ENCODE data around the gene BBIP1. TPM values are rescaled to one million over a fixed set of nuclear protein-coding genes. Genes with fewer than 3 reads are reported as not detected.

Gene BBIP1
- total RNA-seq, 1 donor from 2014 or later, result 32.4 TPM

DNA sequence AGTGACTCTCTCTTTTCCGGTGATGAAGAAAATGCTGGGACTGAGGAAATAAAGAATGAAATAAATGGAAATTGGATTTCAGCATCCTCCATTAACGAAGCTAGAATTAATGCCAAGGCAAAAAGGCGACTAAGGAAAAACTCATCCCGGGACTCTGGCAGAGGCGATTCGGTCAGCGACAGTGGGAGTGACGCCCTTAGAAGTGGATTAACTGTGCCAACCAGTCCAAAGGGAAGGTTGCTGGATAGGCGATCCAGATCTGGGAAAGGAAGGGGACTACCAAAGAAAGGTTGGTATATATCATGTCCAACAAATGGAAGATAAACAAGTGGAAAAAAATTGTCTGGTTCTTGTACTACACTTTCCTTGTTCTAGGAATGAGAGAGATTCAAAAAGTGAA, 37.7 kb downstream of the BBIP1 start:
- Histone ChIP-seq H3K36me3 (peaks cover 78% of the 10 kb centered on the region), H3K27ac (no peak overlapping the region), H3K9me3 (no peaks in the 10 kb centered on the region), H3K4me1 (peaks cover 17% of the 10 kb centered on the region), H3K27me3 (ENCODE audit: low read depth) (no peaks in the 10 kb centered on the region), H3K4me3 (no peak overlapping the region)
- intact Hi-C loops (cut with DNase I), result no loop called here
- TF ChIP-seq CTCF (IDR thresholded peaks at IDR 0.05), result no peak
- DNase-seq (no peak), ATAC-seq (no peak)

DNA sequence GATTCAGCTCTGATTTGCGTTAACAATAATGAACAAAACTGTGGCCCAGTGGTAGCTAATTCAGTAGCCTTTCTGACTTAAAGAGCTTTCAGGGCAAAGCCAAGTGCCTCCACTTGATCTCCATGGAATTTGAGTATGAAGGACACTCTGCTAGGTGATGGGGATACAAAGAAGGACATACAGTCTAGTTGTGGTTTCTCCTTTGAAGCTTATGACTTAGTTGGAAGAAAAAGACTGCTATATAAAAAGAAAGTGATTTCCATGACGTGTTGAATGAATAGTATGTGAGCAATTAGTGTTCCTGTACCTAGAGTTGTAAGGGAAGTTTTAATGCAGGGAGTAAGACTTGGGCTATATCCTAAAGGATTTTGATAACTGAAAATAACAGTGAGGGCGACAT, 39.0 kb downstream of the BBIP1 start:
- no peak for TF ChIP-seq CTCF (IDR thresholded peaks at IDR 0.05)
- ATAC-seq (peak in 1 of 2 donors; percentile 39), DNase-seq (no peak)
- Histone ChIP-seq H3K36me3 (peaks cover 67% of the 10 kb centered on the region), H3K4me3 (no peak overlapping the region), H3K27ac (no peak overlapping the region), H3K4me1 (peaks cover 17% of the 10 kb centered on the region), H3K9me3 (no peaks in the 10 kb centered on the region), H3K27me3 (ENCODE audit: low read depth) (no peaks in the 10 kb centered on the region)
- intact Hi-C loops (cut with DNase I), result no loop called here

GRCh38 chr10:110876788-110877187, 42.2 kb downstream of the BBIP1 start:
- ATAC-seq (no peak), DNase-seq (no peak)
- H3K36me3 ChIP-seq, result peaks cover 41% of the 10 kb centered on the region
- H3K27me3 ChIP-seq (ENCODE audit: low read depth), result no peaks in the 10 kb centered on the region
- peaks cover 33% of the 10 kb centered on the region for H3K4me1 ChIP-seq
- no peak for TF ChIP-seq CTCF (IDR thresholded peaks at IDR 0.05)
- no peaks in the 10 kb centered on the region for H3K9me3 ChIP-seq
- no peak overlapping the region for H3K4me3 ChIP-seq
- no peak overlapping the region for H3K27ac ChIP-seq
- intact Hi-C loops (cut with DNase I), result no loop called here

GRCh38 chr10:110876000-110876399, 43.0 kb downstream of the BBIP1 start:
- Histone ChIP-seq H3K4me3 (no peak overlapping the region), H3K27me3 (ENCODE audit: low read depth) (no peaks in the 10 kb centered on the region), H3K9me3 (no peaks in the 10 kb centered on the region), H3K27ac (no peak overlapping the region), H3K4me1 (peaks cover 31% of the 10 kb centered on the region), H3K36me3 (peaks cover 33% of the 10 kb centered on the region)
- intact Hi-C loops (cut with DNase I), result no loop called here
- DNase-seq (no peak), ATAC-seq (no peak)
- no peak for TF ChIP-seq CTCF (IDR thresholded peaks at IDR 0.05)

DNA sequence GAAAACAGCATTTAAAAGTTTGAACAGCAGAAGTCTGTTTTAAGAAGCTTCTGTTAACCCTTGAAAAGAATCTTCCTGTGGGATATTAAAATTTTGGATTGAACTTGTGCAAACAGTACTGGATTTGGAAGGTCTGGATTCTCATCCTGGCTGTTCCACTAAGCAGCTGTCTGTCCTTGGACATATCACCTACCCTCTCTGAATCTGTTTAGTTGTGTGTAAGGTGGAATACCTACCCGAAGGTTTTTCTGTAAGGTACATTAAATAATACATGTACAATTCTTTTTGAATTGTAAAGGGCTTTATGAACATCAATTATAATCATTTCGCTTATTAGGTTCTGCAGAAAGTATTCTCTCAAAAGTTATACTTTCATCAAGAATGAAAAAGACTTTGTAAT, 45.0 kb downstream of the BBIP1 start:
- Histone ChIP-seq H3K4me1 (peaks cover 35% of the 10 kb centered on the region), H3K4me3 (peak overlapping the region; percentile 82), H3K36me3 (peaks cover 26% of the 10 kb centered on the region), H3K27me3 (ENCODE audit: low read depth) (no peaks in the 10 kb centered on the region), H3K27ac (no peak overlapping the region), H3K9me3 (no peaks in the 10 kb centered on the region)
- intact Hi-C loops (cut with DNase I), result no loop called here
- TF ChIP-seq CTCF (IDR thresholded peaks at IDR 0.05), result no peak
- no peak for ATAC-seq
- no peak for DNase-seq
